Stimulated activated CD8-positive, alpha-beta memory T cell treated with anti-CD3 and anti-CD28 coated beads, Interleukin-7, amount 100 ng/mL, for 24 hours (primary cell): Measurements from ENCODE around the gene RARRES2.
A peak's percentile ranks its signal among the peaks of the same experiment; 100 is the strongest.

ENCODE experiments used
- DNase-seq: peaks from one replicate; pipeline ENCODE4 v3.0.0-alpha.2; 2020; ENCODE audit warnings: low read depth

Gene RARRES2

DNA sequence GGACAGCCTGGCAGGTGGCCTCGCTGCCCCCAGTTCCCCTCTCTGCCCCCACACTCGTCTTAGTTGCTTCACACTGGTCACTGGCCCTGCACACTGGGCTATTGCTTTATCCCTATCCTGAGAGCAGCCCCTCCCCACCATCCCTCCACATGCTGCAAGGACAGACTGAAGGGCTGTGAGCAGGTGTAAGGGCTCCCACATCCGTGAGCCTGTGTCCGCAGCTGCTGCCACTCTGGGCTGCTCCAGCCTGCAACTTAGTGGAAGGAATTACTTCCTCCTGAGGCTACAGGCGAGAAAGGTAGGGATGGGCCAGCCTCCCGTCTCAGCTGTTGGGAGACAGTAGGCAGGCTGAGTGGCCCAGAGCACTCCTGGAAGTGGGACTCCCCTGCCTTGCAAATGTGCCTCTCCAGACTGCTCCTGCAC, 3.8 kb downstream of the RARRES2 start:
- DNase-seq = no peak

GRCh38 chr7:150337179-150337578, 4.2 kb downstream of the RARRES2 start:
- DNase-seq = no peak

GRCh38 chr7:150336746-150337145, 4.7 kb downstream of the RARRES2 start:
- DNase-seq = no peak

- DNase-seq = no peak
Measured at GRCh38 chr7:150335774-150336112, 5.7 kb downstream of the RARRES2 start.

GRCh38 chr7:150335108-150335773, 6.2 kb downstream of the RARRES2 start:
- DNase-seq = no peak

- no peak for DNase-seq
Measured at GRCh38 chr7:150334108-150334507, 7.3 kb downstream of the RARRES2 start.

DNA sequence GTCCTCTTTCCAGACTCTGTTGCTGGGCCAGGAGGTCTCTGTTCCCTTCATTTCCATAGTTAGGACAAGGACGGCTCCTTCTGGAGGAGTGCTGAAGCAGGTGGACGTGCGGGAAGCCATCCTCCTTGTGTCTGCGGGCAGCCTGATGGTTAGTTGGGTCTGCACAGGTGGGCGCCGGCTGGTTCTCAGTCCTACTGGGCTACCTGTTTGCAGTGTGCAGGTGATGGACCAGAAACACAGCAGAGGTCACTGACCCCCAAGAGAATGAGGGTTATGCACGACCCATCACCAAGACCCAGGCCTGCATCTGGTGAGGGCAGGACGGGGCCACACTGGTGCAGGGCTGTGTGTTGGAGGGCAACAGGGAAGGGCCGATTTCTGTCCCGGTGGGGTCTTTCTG, 7.8 kb downstream of the RARRES2 start:
- no peak for DNase-seq

DNA sequence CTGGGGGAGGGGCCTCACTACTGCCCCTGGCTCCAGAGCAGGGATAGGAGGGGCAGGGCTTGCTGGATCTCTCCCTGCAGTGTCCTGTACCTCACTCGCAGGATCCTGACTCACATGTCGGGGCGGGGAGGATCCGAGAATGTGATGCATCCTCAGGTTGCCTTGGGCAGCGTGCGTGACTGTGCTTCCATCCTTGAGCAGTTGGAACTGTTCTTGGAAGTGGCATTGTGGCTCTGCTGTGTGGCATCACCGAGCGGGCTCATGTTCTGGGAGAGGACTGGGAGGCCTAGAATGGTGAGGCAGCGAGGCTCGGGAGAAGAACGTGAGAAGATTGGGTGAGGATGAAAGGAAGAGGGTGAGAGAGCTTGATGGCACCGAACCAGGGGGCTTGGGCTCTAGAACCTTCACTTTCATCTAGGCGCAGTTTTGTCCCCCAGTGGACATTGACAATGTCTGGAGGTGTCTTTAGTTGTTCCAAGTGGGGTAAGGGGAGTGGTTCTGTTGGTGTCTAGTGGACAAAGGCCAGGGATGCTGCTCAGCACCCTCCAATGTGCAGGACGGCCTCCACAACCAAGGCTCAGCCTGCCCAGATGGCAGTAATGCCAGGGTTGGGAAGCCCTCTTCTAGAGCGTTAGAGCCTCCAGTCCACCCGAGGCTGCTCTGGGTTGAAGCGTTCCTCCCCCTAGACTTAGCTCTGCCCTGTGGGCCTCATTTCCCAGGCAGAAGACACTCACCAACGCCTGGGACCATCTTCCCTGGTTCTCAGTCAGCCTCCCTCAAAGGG, 8.4 kb downstream of the RARRES2 start:
- no peak for DNase-seq

DNA sequence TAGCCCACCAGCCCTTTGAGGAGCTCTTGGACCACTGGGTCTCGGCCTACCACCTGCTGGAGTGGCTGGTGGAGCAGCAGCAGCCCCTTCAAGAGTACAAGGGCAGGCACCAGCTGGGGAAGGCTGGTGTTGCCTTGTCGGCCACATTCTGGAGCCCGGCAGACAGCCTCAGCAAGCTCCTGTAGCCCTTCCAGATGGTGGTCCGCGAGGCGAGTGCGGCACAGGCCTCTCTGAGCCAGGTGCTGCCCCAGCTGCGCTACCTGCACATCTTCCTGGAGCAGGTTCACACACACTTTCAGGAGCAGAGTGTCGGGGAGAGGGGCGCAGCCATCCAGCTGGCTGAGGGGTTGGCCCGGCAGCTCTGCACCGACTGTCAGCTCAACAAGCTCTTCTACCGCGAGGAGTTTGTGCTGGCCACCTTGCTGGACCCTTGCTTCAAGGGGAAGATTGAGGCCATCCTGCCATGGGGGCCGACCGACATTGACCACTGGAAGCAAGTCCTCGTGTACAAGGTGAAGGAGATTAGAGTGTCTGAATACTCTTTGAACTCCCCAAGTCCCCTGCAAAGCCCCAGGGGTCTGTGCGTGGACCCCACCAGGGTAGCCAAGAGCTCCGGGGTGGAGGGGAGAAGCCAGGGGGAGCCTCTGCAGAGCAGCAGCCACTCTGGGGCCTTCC, 11.1 kb downstream of the RARRES2 start:
- no peak for DNase-seq

DNA sequence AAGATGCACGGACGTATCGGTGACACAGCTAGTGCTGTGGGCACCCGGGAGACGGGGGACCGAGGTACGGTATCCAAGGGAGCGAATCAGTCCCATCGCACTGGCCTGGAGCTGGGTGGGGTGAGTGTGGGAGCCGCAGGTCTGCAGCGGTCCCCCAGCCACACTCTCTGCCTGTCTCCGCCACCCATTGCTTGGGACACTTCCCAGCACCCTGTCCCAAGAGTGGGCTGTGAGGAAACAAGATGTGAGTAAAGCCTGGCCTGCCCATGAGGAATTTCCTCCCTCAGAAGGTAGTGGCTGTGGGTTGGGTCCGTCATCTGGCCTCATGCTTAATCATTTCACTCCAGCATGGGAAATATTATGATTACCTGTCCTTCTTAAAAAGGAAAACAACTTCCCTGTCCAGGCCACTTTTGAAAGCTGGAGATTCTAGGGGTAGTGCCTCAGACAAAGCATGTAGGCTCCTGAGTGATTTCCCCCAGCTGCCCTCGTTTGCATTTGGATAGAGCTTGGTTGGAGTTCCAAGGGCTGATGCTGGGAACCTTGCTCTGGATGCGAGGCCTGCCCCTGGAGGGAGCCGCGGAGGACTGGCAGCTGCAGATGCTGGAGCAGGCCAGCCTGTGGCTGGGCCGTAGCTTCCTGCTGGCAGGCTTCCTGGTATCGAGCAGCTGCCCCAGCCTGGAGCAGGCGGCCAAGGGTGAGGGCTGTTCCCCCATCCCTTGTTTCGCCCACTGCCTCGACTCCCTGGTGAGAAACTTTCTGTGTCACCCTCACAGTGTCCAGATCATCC, 11.9 kb downstream of the RARRES2 start:
- DNase-seq = no peak

DNA sequence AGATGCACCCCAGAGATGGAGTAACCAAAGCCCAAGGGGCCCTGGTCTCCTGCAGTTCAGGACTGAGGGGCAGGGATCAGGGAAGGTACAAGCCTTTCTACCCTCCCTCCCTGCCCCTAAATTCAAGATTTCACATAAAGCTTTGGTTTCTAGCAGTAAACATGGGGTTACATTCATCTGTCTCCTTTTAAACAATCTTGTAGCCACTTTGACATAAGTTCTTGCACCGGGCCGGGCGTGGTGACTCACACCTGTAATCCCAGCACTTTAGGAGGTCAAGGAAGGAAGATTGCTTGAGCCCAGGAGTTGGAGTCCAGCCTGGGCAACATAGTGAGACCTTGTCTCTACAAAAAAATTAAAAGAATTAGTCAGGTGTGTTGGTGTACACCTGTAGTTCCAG, 14.1 kb downstream of the RARRES2 start:
- DNase-seq = no peak

DNA sequence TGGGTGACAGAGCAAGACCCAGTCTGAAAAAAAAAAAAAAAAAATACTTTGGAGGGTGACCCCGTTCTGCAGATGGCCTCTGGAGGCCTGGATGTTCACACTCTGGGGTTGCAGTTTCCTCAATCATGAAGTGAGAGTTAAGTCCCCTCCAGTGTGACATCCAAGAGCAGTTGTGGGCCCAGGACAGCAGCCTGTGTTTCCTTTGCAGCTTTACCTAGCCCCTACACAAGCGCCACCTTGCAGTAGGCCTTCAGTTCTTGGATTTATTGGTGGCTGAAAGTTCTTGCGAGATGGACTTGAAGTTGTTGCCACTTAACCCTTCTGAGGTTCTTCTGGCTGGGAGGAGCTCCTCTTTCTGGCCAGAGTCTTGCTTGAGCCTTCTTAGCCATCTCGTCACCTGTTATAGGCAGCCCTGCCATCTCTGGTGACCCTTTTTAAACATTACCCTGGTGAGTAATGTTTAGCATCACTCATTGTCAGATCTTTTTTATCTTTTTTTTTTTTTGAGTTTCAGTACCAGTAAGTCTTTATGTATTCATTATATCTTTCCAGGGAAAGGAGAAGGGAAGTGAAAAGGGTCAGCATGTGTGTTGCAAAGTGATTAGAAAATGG, 14.7 kb downstream of the RARRES2 start:
- no peak for DNase-seq

- no peak for DNase-seq
Measured at GRCh38 chr7:150325901-150326300, 15.5 kb downstream of the RARRES2 start.

- no peak for DNase-seq
Measured at GRCh38 chr7:150325110-150325611, 16.3 kb downstream of the RARRES2 start.

- DNase-seq = no peak
Measured at GRCh38 chr7:150324373-150324961, 17.0 kb downstream of the RARRES2 start.

- no peak for DNase-seq
Measured at GRCh38 chr7:150323682-150324372, 17.6 kb downstream of the RARRES2 start.

- DNase-seq = peak; percentile 30
Measured at GRCh38 chr7:150322833-150323681, 18.4 kb downstream of the RARRES2 start, which contains the start of the genes ACTR3C and LRRC61. Gene ACTR3C, minus strand, starts transcription at chr7:150323545. Its CDS starts 28,249 bp downstream, at chr7:150295296. Gene LRRC61, plus strand, starts transcription at chr7:150323355. Its CDS starts 13,507 bp downstream, at chr7:150336862.

GRCh38 chr7:150322114-150322832, 19.2 kb downstream of the RARRES2 start:
- DNase-seq = peak; percentile 25

DNA sequence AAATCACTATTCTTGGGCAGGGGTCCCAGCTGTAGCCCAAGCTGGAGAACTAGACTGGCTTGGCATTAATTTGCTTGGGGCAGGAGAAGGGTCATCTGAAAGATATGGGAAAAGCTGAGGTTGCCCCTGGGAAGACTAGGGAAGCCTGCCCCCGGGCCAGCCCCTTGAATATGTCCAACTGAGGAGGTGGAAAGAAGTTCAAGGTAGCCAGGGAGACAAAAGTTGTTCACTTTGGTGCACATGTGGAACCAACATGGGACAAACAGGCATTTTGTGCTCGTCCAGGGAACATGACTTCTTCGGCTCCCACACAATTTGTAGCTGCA, 19.7 kb downstream of the RARRES2 start:
- DNase-seq = no peak
